HepG2 (cell line): ENCODE results near the gene HS6ST1. TPM values are rescaled to one million over a fixed set of nuclear protein-coding genes. Genes with fewer than 3 reads are reported as not detected.

Experiments
- DMAP1 ChIP-seq: IDR thresholded peaks from 2 replicates; pipeline ENCODE4 v1.6.1; 2016
- FOSL2 ChIP-seq: sonication (generic); formaldehyde crosslinking; IDR thresholded peaks from 2 replicates; pipeline ENCODE4 v1.4.0; 2020; ENCODE audit warnings: missing genetic modification reagents
- GABPB1 ChIP-seq: IDR thresholded peaks from 2 replicates; pipeline ENCODE4 v1.6.1; 2016; ENCODE audit warnings: mild to moderate bottlenecking, missing genetic modification reagents, moderate library complexity, missing compliant biosample characterization
- HNRNPL ChIP-seq: fragments of 200-400 bp; formaldehyde crosslinking; IDR thresholded peaks from 2 replicates; pipeline ENCODE4 v1.6.1; 2017; ENCODE audit warnings: mild to moderate bottlenecking, low read depth, low read length
- NCOA1 ChIP-seq: sonication (generic); formaldehyde crosslinking; IDR thresholded peaks from 2 replicates; pipeline ENCODE4 v1.9.0; 2021; ENCODE audit warnings: missing genetic modification reagents
- NFYB ChIP-seq: sonication (generic); formaldehyde crosslinking; IDR thresholded peaks from 2 replicates; pipeline ENCODE4 v1.4.0; 2020; ENCODE audit warnings: missing genetic modification reagents
- RORA ChIP-seq: sonication (generic); formaldehyde crosslinking; IDR thresholded peaks from 2 replicates; pipeline ENCODE4 v1.5.0; 2020; ENCODE audit warnings: mild to moderate bottlenecking, missing genetic modification reagents, moderate library complexity
- RXRA ChIP-seq: sonication (generic); formaldehyde crosslinking; IDR thresholded peaks from 2 replicates; pipeline ENCODE4 v1.5.1; 2020; ENCODE audit warnings: missing genetic modification reagents
- SIN3A ChIP-seq: IDR thresholded peaks from 2 replicates; pipeline ENCODE4 v1.6.1; 2011; ENCODE audit warnings: low read depth, mild to moderate bottlenecking, control low read depth, low read length, borderline replicate concordance
- SNAPC2 ChIP-seq: sonication (generic); formaldehyde crosslinking; IDR thresholded peaks from 2 replicates; pipeline ENCODE4 v1.8.1; 2022; ENCODE audit warnings: mild to moderate bottlenecking, missing genetic modification reagents
- SP140L ChIP-seq: sonication (generic); formaldehyde crosslinking; IDR thresholded peaks from 2 replicates; pipeline ENCODE4 v1.4.0; 2020; ENCODE audit warnings: missing genetic modification reagents, borderline replicate concordance
- TCF7 ChIP-seq: sonication (generic); IDR thresholded peaks from 2 replicates; pipeline ENCODE4 v1.6.1; 2016; ENCODE audit warnings: antibody characterized with exemption, low read depth
- ZNF232 ChIP-seq: sonication (generic); formaldehyde crosslinking; IDR thresholded peaks from 2 replicates; pipeline ENCODE4 v1.4.0; 2020; ENCODE audit warnings: missing genetic modification reagents, borderline replicate concordance
- ZNF263 ChIP-seq: sonication (generic); formaldehyde crosslinking; IDR thresholded peaks from 2 replicates; pipeline ENCODE4 v1.4.0; 2020; ENCODE audit warnings: missing genetic modification reagents
- ZNF3 ChIP-seq: IDR thresholded peaks from 2 replicates; pipeline ENCODE4 v1.7.0; 2017; ENCODE audit warnings: inconsistent platforms
- ZNF501 ChIP-seq: sonication (generic); formaldehyde crosslinking; IDR thresholded peaks from 2 replicates; pipeline ENCODE4 v1.5.1; 2020; ENCODE audit warnings: mild to moderate bottlenecking, moderate library complexity, missing genetic modification reagents
- ZNF574 ChIP-seq: sonication (generic); formaldehyde crosslinking; IDR thresholded peaks from 2 replicates; pipeline ENCODE4 v1.4.0; 2020; ENCODE audit warnings: missing genetic modification reagents
- ZNF724P ChIP-seq: sonication (generic); formaldehyde crosslinking; IDR thresholded peaks from 2 replicates; pipeline ENCODE4 v1.8.0; 2022; ENCODE audit warnings: missing genetic modification reagents, borderline replicate concordance
- polyA plus RNA-seq, 8 experiments: library from polyadenylated mRNA; depleted of rRNA in 3 of 8; stranded (reverse) in 7 of 8; unstranded in 1 of 8; fragments of >200 nt; fragmentation: Illumina TruSeq in 4 of 8; extraction: Trizol in 4 of 8; gene quantifications; 2 replicates each; pipeline versions ENCODE4 v1.2.1 to v1.2.3, GENCODE V29; 2011 to 2016; ENCODE audit warnings: low read depth in 4 of 8, missing spikeins in 1 of 8, mixed read lengths in 1 of 8; ENCODE audit not compliant: insufficient read depth in 1 of 8
- total RNA-seq, 5 experiments: library from RNA; depleted of rRNA; stranded (reverse); fragments of >200 nt; fragmentation: Illumina TruSeq; extraction: Trizol; gene quantifications; 2 replicates each; pipeline ENCODE4 v1.2.3, GENCODE V29; 2016; ENCODE audit warnings: low read depth in 1 of 5
- TF ChIP-seq, protein P1 (sequence below): sonication (generic); formaldehyde crosslinking; IDR thresholded peaks from one replicate; pipeline ENCODE4 v1.5.1; 2020; ENCODE audit warnings: mild to moderate bottlenecking, missing genetic modification reagents; ENCODE audit errors: not compliant biosample characterization

HS6ST1 gene
- total and polyA plus RNA-seq, 2 of the 13 experiments (the other 11 are each of a cell fraction or from before 2014, with no cell fraction given), result 34.5 to 84.6 TPM

- no peak; the same call in 1 of the 2 replicates for TF ChIP-seq ZNF263 (CRISPR knock-in tag)
- no peak for TF ChIP-seq RORA
- TF ChIP-seq SNAPC2, result no peak
- no peak for TF ChIP-seq ZNF724P (CRISPR knock-in tag)
- TF ChIP-seq NFYB (CRISPR knock-in tag), result no peak
- peak; percentile 97 for TF ChIP-seq HNRNPL
- TF ChIP-seq SIN3A, result no peak
- no peak for TF ChIP-seq DMAP1 (CRISPR knock-in tag)
- no peak for TF ChIP-seq ZNF3
- TF ChIP-seq TCF7, result no peak
- peak; percentile 56; the same call in 1 of the 2 replicates for TF ChIP-seq NCOA1 (CRISPR knock-in tag)
- TF ChIP-seq ZNF232 (CRISPR knock-in tag), result 0 out of 2 replicates have a peak, but pooled peaks have one; percentile 6
- peak; percentile 25; the same call in 1 of the 2 replicates for TF ChIP-seq GABPB1 (CRISPR knock-in tag)
- peak; percentile 52; the same call in 1 of the 2 replicates for TF ChIP-seq RXRA (CRISPR knock-in tag)
- TF ChIP-seq, protein P1, sequence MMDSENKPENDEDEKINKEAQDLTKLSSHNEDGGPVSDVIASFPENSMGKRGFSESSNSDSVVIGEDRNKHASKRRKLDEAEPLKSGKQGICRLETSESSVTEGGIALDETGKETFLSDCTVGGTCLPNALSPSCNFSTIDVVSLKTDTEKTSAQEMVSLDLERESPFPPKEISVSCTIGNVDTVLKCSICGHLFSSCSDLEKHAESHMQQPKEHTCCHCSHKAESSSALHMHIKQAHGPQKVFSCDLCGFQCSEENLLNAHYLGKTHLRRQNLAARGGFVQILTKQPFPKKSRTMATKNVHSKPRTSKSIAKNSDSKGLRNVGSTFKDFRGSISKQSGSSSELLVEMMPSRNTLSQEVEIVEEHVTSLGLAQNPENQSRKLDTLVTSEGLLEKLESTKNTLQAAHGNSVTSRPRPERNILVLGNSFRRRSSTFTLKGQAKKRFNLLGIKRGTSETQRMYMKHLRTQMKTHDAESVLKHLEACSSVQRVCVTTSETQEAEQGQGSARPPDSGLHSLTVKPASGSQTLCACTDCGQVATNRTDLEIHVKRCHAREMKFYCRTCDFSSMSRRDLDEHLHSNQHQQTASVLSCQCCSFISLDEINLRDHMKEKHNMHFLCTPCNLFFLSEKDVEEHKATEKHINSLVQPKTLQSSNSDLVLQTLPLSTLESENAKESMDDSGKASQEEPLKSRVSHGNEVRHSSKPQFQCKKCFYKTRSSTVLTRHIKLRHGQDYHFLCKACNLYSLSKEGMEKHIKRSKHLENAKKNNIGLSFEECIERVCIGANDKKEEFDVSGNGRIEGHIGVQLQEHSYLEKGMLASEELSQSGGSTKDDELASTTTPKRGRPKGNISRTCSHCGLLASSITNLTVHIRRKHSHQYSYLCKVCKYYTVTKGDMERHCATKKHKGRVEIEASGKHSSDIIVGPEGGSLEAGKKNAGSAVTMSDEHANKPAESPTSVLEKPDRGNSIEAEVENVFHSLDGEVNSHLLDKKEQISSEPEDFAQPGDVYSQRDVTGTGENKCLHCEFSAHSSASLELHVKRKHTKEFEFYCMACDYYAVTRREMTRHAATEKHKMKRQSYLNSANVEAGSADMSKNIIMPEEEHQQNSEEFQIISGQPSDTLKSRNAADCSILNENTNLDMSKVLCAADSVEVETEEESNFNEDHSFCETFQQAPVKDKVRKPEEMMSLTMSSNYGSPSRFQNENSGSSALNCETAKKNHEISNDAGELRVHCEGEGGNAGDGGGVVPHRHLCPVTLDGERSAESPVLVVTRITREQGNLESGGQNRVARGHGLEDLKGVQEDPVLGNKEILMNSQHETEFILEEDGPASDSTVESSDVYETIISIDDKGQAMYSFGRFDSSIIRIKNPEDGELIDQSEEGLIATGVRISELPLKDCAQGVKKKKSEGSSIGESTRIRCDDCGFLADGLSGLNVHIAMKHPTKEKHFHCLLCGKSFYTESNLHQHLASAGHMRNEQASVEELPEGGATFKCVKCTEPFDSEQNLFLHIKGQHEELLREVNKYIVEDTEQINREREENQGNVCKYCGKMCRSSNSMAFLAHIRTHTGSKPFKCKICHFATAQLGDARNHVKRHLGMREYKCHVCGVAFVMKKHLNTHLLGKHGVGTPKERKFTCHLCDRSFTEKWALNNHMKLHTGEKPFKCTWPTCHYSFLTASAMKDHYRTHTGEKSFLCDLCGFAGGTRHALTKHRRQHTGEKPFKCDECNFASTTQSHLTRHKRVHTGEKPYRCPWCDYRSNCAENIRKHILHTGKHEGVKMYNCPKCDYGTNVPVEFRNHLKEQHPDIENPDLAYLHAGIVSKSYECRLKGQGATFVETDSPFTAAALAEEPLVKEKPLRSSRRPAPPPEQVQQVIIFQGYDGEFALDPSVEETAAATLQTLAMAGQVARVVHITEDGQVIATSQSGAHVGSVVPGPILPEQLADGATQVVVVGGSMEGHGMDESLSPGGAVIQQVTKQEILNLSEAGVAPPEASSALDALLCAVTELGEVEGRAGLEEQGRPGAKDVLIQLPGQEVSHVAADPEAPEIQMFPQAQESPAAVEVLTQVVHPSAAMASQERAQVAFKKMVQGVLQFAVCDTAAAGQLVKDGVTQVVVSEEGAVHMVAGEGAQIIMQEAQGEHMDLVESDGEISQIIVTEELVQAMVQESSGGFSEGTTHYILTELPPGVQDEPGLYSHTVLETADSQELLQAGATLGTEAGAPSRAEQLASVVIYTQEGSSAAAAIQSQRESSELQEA (CRISPR knock-in tag), result peak; percentile 58
- TF ChIP-seq SP140L (CRISPR knock-in tag), result no peak
- no peak for TF ChIP-seq ZNF501 (CRISPR knock-in tag)
- no peak for TF ChIP-seq ZNF574
- no peak for TF ChIP-seq FOSL2
Measured at GRCh38 chr2:128325611-128326181, 7.0 kb upstream of the HS6ST1 start (continued).
